GM10266 (cell line): ENCODE results near the gene LMTK3.

Experiments used
- DNase-seq: peaks from one replicate; pipeline ENCODE4 v3.0.0; 2012; ENCODE audit errors: extremely low spot score
- TF ChIP-seq, protein P1 (sequence below): IDR thresholded peaks from 2 replicates; pipeline ENCODE4 v1.5.1; 2012; ENCODE audit warnings: mild to moderate bottlenecking, low read depth; ENCODE audit not compliant: control insufficient read depth, insufficient read depth; ENCODE audit errors: missing control alignments

Gene LMTK3

DNA sequence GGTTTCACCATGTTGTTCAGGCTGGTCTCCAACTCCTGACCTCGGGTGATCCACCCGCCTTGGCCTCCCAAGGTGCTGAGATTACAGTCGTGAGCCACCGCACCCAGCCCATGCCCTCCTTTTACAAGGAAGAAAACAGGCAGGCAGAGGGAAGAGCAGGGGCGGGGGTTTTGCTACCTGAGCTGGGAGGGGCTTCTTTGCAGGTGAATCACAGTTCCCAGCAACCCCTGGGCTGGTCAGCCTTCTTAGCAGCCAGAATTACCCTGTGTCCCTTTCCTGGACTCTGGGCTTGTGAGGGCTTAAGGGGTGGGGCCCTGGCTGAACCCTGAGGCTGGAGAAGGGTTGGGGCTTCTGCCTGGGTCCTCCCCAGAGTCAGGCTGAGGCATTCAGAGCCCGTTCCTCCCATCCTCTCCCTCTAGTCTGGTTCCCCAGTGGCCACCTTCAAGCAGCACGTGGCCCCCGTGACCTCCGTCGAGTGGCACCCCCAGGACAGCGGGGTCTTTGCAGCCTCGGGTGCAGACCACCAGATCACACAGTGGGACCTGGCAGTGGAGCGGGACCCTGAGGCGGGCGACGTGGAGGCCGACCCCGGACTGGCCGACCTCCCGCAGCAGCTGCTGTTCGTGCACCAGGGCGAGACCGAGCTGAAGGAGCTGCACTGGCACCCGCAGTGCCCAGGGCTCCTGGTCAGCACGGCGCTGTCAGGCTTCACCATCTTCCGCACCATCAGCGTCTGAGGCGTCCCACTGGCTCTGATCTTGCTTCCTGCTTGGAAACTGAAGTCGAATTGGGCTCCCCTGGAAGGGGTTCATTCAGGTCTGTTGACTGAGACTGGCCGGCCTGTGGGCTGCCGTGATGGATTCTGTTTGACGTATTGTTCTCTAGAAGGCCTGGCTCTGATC, 59.1 kb downstream of the LMTK3 start:
- DNase-seq = no peak
- TF ChIP-seq, protein P1, sequence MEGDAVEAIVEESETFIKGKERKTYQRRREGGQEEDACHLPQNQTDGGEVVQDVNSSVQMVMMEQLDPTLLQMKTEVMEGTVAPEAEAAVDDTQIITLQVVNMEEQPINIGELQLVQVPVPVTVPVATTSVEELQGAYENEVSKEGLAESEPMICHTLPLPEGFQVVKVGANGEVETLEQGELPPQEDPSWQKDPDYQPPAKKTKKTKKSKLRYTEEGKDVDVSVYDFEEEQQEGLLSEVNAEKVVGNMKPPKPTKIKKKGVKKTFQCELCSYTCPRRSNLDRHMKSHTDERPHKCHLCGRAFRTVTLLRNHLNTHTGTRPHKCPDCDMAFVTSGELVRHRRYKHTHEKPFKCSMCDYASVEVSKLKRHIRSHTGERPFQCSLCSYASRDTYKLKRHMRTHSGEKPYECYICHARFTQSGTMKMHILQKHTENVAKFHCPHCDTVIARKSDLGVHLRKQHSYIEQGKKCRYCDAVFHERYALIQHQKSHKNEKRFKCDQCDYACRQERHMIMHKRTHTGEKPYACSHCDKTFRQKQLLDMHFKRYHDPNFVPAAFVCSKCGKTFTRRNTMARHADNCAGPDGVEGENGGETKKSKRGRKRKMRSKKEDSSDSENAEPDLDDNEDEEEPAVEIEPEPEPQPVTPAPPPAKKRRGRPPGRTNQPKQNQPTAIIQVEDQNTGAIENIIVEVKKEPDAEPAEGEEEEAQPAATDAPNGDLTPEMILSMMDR = no peak

DNA sequence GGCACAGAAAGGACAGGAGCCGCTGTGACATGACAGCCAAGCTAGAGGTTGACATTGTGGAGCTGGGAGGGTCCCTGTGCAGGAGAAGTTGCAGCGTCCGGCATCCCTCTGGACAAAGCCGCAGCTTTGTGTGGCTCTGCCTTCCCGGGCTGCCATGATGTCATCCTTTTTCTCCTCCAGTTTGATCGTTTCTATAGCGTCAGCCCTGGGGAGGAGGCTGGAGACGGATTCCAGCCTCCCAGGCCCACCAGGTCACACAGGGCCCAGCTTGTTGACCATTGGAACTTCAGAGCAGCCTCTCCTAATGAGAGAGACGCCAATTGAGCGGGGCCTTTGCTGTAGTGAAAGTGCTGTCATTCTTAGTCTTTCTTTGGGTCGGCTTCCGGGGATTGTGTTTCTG, 60.0 kb downstream of the LMTK3 start:
- TF ChIP-seq, protein P1 = no peak
- no peak for DNase-seq

DNA sequence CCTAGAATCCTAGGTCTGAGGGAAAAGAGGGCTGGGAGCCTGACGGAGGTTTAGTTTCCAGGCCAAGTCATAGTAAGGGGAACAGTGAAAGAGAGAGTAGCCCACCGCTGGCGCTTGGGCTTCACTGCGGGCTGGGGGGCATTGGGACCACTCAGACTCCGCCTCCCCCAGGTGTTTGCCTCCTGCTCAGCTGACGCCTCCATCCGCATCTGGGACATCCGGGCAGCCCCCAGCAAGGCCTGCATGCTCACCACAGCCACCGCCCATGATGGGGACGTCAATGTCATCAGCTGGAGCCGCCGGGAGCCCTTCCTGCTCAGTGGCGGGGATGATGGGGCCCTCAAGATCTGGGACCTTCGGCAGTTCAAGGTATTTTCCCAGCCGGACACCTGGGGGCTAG, 60.8 kb downstream of the LMTK3 start:
- TF ChIP-seq, protein P1 = no peak
- no peak for DNase-seq

DNA sequence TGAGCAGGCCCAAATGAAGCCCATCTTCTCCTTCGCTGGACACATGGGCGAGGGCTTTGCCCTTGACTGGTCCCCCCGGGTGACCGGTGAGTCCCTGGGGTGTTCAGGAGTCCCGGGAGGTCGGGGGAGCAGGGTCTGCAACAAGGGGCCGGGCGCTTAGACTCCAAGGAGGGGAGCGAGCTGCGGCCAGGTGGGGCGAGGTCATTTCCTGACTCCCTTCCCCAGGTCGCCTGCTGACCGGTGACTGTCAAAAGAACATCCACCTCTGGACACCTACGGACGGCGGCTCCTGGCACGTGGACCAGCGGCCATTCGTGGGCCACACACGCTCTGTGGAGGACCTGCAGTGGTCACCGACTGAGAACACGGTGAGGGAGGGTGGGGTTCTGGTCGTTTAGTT, 61.2 kb downstream of the LMTK3 start:
- TF ChIP-seq, protein P1 = no peak
- no peak for DNase-seq

DNA sequence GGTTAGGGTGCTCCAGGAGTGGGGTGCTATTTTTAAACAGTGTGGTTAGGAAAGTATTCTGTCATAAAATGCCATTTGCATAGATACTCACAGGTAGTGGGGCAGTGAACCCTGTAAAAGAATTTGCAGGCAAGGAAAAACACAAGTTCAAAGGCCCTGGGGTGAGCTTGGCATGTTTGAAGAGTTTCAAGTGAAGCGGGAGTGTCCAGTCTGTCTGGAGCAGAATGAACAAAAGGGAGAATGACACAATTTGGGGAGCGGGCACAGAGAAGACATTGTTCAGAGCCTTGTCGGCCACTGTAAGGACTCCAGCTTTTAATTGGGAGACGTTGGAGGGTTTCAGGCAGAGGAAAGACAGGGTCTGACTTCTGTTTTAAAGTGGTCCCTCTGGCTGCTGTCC, 63.1 kb downstream of the LMTK3 start:
- TF ChIP-seq, protein P1 = no peak
- DNase-seq = no peak

DNA sequence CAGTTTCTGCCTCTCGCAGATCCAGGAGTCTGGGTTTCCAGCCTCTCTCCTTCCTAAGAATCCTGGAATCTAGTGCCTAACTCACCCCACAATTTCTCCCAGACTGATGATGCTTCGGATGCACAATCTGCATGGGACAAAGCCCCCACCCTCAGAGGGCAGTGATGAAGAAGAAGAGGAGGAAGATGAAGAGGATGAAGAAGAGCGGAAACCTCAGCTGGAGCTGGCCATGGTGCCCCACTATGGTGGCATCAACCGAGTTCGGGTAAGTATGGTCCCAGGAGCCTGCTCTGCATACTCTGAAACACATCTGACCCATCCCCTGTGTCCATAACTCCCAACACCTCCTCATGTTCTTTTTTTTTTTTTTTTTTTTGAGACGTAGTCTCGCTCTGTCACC, 65.1 kb downstream of the LMTK3 start:
- TF ChIP-seq, protein P1 = no peak
- DNase-seq = no peak
